GM06990 (cell line): Measurements from ENCODE around the gene ZBTB21.

ENCODE experiments used
- DNase-seq: peaks from one replicate; pipeline ENCODE4 v3.0.0-alpha.2; 2011; ENCODE audit not compliant: insufficient read length; ENCODE audit errors: extremely low read depth
- H3K27me3 ChIP-seq: replicated peaks from 2 replicates; pipeline ENCODE4 v1.6.0; 2011; ENCODE audit warnings: low read length; ENCODE audit not compliant: control insufficient read depth, insufficient read depth
- H3K36me3 ChIP-seq: 2 replicates; pipeline ENCODE4 v1.5.1; 2011; ENCODE audit warnings: low read length; ENCODE audit not compliant: control insufficient read depth, insufficient read depth
- H3K4me3 ChIP-seq: replicated peaks from 2 replicates; pipeline ENCODE4 v1.5.1; 2011; ENCODE audit warnings: low read depth, mild to moderate bottlenecking, control low read depth, low read length
- CTCF ChIP-seq: IDR thresholded peaks from 2 replicates; pipeline ENCODE4 v1.5.1; 2011; ENCODE audit warnings: low read length, control low read depth, mild to moderate bottlenecking, inconsistent platforms; ENCODE audit not compliant: insufficient read depth, poor library complexity, severe bottlenecking

Gene ZBTB21

GRCh38 chr21:42009831-42010506, at the start of gene ZBTB21:
Gene ZBTB21, minus strand, starts transcription at chr21:42010360. Its CDS starts 16,265 bp downstream, at chr21:41994095.
- DNase-seq, result peak; percentile 97
- no peaks in the 10 kb centered on the region for H3K36me3 ChIP-seq
- peak within 1 kb of the TSS; percentile 85 for H3K4me3 ChIP-seq
- no peak for TF ChIP-seq CTCF
- H3K27me3 ChIP-seq, result no peaks in the 10 kb centered on the region

DNA sequence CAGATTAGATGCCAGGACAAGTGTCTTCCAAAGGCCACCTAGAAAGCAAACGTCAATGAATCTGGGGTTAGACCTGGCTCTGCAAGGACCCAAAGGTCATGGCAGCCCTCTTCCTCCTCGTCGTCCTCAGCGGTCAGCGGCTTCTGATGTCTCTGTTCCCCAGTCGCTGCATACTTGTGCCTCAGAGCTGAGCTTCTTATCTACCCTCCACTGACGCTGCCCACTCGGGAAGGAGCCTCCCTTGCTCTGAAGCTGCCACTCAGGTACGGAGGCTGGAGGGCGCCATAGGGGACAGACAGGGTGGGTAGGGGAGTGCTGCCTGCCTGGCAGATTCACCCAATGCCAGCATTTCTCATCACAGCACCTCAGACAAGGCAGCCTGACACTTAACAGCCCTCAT, 49.6 kb upstream of the ZBTB21 start:
- no peak for TF ChIP-seq CTCF
- no peak for DNase-seq
- no peaks in the 10 kb centered on the region for H3K36me3 ChIP-seq
- no peaks in the 10 kb centered on the region for H3K27me3 ChIP-seq
- no peak overlapping the region for H3K4me3 ChIP-seq

DNA sequence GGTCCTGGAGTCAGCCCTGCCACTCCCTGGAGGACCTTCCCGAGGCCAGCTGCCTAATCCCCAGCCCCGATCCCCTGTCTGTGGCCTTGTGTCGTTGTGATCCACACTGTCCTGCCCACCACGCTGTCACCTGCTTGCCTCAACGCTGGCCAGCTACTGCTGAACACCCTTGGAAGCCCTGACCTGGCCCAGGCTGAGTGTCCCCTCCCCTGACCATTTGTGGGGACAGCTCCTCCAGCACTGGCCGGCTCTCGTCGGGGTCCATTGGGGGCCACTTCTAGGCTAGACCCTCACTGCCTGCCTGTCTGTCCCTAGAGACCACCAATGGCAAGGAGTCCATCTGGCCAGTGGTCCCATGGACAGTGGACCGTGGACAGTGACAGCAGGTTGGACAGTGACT, 49.0 kb upstream of the ZBTB21 start:
- Histone ChIP-seq H3K4me3 (no peak overlapping the region), H3K27me3 (no peaks in the 10 kb centered on the region), H3K36me3 (no peaks in the 10 kb centered on the region)
- no peak for TF ChIP-seq CTCF
- DNase-seq, result no peak

DNA sequence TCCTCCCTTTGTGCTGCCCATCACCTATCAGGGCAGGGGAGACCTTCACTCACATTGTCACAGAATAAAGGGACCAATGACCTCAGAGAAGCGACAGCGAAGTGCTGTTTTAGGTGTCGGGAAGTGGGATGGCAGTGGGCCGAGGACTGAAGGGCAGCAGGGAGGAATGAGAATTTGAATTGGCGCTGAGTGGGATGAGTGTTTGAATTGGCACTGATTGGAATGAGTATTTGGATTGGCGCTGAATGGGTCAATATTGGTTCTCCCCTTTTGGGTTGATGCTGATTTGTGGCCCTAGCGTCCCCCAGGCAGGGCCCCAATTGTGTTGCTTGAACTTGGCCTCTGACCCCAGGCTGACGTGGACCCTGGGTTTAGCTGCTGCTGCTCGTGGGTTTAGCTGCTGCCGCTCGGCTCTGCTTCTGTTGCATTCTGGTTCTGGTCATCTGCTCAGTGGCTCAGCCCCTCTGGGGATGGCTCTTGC, 48.5 kb upstream of the ZBTB21 start:
- DNase-seq, result no peak

DNA sequence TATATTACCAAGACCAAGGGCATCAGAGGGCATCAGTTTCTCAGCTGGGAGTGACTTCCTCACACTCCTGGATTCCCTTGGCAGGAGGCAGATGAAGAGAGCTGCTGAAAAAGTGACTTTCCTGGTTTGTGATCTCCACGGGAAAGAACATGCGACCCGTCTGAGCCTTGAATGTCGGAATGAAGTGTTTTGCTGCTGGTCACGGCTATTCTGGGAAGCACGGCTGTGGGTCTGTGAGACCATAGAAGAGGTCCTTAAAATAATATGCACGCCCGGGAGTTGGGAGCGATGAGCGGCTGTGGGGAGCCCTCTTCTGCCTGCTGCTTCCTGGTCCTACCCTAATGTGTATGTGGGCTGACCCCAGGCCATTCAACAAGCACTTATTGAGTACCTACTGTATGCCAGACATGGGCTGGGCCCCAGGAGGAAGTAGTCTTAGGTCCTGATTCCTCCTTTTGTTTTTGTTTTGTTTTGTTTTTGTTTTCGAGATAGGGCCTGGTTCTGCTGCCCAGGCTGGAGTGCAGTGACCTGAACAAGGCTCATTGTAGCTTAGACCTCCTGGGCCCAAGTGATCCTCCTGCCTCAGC, 47.8 kb upstream of the ZBTB21 start:
- H3K4me3 ChIP-seq, result no peak overlapping the region
- DNase-seq, result no peak
- no peak for TF ChIP-seq CTCF
- no peaks in the 10 kb centered on the region for H3K27me3 ChIP-seq
- H3K36me3 ChIP-seq, result no peaks in the 10 kb centered on the region

More for the DNA sequence above, 48.5 kb upstream of the ZBTB21 start:
- Histone ChIP-seq H3K36me3 (no peaks in the 10 kb centered on the region), H3K27me3 (no peaks in the 10 kb centered on the region), H3K4me3 (no peak overlapping the region)
- no peak for TF ChIP-seq CTCF
